ENCODE data around the gene SVOP.
"Not testable (repeated sequence)": the region's sequence is repeated elsewhere in the genome, so short reads cannot be mapped to it uniquely, and the experiment has no call there.

Gene SVOP

GRCh38 chr12:109052097-109052413 is 31.2 kb upstream of the SVOP start:
- H3K27ac Mint-ChIP-seq: peak overlapping the region; percentile 99
- ATAC-seq (ENCODE audit: low read depth): no peak
- no peaks in the 10 kb centered on the region for H3K9me3 Mint-ChIP-seq
- peaks cover 5% of the 10 kb centered on the region for H3K36me3 Mint-ChIP-seq
- H3K4me3 Mint-ChIP-seq: peak overlapping the region; percentile 99
- H3K27me3 Mint-ChIP-seq: no peaks in the 10 kb centered on the region
- no peak for DNase-seq (ENCODE audit: low spot score in 2 of 2)
- H3K4me1 Mint-ChIP-seq: peaks cover 17% of the 10 kb centered on the region

DNA sequence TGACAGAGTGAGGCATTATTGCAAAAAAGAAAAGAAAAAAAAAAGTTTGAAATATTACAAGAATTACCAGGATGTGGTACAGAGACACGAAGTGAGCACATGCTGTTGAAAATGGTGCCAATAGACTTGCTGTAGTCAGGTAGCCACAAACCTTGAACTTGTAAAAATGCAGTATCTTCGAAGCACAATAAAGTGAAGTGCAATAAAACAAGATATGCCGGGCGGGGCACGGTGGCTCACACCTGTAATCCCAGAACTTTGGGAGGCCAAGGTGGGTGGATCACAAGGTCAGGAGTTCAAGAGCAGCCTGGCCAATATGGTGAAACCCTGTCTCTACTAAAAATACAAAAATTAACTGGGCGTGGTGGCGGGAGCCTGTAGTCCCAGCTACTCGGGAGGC is 28.9 kb upstream of the SVOP start:
- H3K27me3 Mint-ChIP-seq; H3K36me3 Mint-ChIP-seq; H3K4me3 Mint-ChIP-seq; H3K9me3 Mint-ChIP-seq; H3K27ac Mint-ChIP-seq; ATAC-seq (ENCODE audit: low read depth); DNase-seq (ENCODE audit: low spot score in 2 of 2): not testable (repeated sequence)
- peaks cover 15% of the 10 kb centered on the region for H3K4me1 Mint-ChIP-seq

- H3K4me1 Mint-ChIP-seq: peaks cover 12% of the 10 kb centered on the region
- not testable (repeated sequence) for H3K4me3 Mint-ChIP-seq; H3K27ac Mint-ChIP-seq; H3K36me3 Mint-ChIP-seq; H3K9me3 Mint-ChIP-seq; DNase-seq (ENCODE audit: low spot score in 2 of 2); H3K27me3 Mint-ChIP-seq; ATAC-seq (ENCODE audit: low read depth)
Observed at GRCh38 chr12:109048706-109049105, 27.8 kb upstream of the SVOP start.

GRCh38 chr12:109047081-109047805 is 26.4 kb upstream of the SVOP start:
- ATAC-seq (ENCODE audit: low read depth) (no peak), DNase-seq (ENCODE audit: low spot score in 2 of 2) (no peak)
- no peaks in the 10 kb centered on the region for H3K9me3 Mint-ChIP-seq
- H3K27ac Mint-ChIP-seq: no peak overlapping the region
- H3K36me3 Mint-ChIP-seq: peaks cover 3% of the 10 kb centered on the region
- peaks cover 3% of the 10 kb centered on the region for H3K4me1 Mint-ChIP-seq
- no peak overlapping the region for H3K4me3 Mint-ChIP-seq
- H3K27me3 Mint-ChIP-seq: peaks cover 4% of the 10 kb centered on the region

DNA sequence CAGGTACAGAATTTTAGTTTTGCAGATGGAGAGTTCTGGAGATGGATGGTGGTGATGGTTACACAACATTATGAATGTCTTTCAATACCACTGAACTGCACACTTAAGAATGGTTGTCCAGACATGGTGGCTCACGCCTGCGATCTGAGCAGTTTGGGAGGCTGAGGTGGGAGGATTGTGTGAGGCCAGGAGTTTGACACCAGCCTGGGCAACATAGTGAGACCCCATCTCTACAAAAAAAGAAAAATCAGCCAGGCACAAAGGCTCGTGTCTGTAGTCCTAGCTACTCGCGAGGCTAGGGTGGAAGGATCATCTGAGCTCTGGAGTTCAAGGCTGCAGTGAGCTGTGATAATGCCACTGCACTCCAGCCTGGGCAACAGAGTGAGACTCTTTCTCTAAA is 23.4 kb upstream of the SVOP start:
- H3K4me1 Mint-ChIP-seq: no peaks in the 10 kb centered on the region
- ATAC-seq (ENCODE audit: low read depth): no peak
- H3K4me3 Mint-ChIP-seq: no peak overlapping the region
- H3K36me3 Mint-ChIP-seq: peaks cover 2% of the 10 kb centered on the region
- peaks cover 4% of the 10 kb centered on the region for H3K27me3 Mint-ChIP-seq
- no peak overlapping the region for H3K27ac Mint-ChIP-seq
- no peaks in the 10 kb centered on the region for H3K9me3 Mint-ChIP-seq
- no peak for DNase-seq (ENCODE audit: low spot score in 2 of 2)

DNA sequence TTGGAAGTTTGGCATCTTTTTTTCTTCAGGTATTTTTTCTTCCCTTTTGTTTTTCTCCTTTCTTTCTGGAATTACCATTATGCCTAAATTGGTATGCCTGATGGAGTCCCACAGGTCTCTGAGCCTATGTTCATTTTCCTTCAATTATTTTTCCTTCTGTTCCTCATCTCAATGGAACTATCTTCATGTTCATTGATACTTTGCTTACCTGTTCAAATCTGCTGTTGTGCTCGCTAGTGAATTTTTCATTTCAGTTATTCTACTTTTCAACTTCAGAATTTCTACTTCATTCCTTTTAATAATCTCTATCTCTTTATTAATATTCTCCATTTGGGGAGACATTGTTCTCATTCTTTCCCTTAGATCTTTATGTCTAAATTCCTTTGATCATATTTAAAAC is 16.1 kb upstream of the SVOP start:
- no peak for ATAC-seq (ENCODE audit: low read depth)
- peaks cover 2% of the 10 kb centered on the region for H3K27me3 Mint-ChIP-seq
- peaks cover 3% of the 10 kb centered on the region for H3K36me3 Mint-ChIP-seq
- peaks cover 12% of the 10 kb centered on the region for H3K9me3 Mint-ChIP-seq
- H3K4me3 Mint-ChIP-seq: no peak overlapping the region
- no peak overlapping the region for H3K27ac Mint-ChIP-seq
- DNase-seq (ENCODE audit: low spot score in 2 of 2): no peak
- no peaks in the 10 kb centered on the region for H3K4me1 Mint-ChIP-seq

DNA sequence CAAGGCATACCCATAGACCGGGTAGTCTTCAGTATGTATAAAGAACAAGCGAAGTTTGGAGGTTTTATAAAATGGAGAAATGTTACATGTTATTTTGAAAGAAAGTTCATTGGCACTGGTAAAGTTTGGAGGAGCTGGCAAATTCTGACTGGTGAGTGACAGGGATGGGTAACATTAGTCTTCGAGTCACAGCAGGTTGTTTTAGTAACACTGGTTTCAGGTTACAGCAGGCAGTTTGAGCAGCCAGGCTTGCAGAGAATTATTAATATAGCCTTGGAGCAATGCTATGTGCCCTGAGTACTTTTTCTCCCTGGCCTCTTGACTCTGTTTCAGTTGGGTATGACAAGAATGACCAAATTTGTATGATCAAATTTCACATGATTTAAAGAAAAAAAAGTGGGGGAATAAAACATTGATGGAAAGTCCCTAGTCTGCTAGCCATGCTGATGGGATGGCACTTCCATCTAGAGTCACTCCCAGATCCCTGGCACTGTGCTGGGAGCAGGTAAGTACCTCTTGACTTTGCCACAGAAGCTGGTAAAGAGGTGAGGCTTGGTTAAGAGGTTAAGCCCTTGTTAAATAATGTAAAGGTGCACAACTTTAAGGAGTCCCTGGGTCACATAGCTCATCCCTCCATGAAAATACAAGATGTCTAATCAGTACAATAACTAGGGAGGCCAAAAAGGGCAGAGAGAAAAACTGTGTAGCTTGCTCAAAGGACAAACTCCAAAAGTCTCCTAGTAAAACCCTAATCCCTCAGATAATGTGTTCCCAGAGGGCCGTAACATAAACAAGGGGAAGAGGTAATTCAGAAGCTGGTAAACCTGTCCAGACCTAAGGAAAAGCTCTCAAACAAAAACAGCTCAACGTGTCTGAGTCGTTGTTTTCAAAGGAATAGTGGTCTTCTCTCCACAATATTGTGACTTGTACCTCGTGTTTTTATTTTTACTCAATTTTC is 12.7 kb upstream of the SVOP start:
- H3K4me1 Mint-ChIP-seq: no peaks in the 10 kb centered on the region
- peaks cover 3% of the 10 kb centered on the region for H3K36me3 Mint-ChIP-seq
- peaks cover 12% of the 10 kb centered on the region for H3K9me3 Mint-ChIP-seq
- no peak overlapping the region for H3K27ac Mint-ChIP-seq
- ATAC-seq (ENCODE audit: low read depth) (no peak), DNase-seq (ENCODE audit: low spot score in 2 of 2) (no peak)
- no peak overlapping the region for H3K4me3 Mint-ChIP-seq
- peaks cover 18% of the 10 kb centered on the region for H3K27me3 Mint-ChIP-seq

DNA sequence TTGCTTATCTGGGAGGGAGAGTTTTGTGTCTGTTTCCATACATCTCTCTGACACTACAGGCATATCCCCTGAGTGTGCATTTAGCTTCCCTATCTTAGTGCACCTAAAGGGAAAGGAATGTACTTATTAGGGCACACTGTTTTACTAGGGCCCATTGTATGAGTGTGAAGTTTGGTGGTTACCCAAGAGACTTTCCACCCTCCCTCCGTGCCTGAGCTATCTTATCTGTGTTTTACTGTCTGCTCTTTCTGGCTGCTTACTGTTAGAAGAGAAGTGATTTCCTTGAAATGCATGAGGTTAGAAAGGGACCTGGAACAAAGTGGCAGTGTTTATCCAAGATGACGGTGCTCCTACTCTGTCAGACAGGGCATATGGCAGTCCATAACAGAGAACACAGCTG is 8.5 kb upstream of the SVOP start:
- H3K4me1 Mint-ChIP-seq: no peaks in the 10 kb centered on the region
- H3K9me3 Mint-ChIP-seq: peaks cover 2% of the 10 kb centered on the region
- no peak overlapping the region for H3K4me3 Mint-ChIP-seq
- H3K27ac Mint-ChIP-seq: no peak overlapping the region
- H3K36me3 Mint-ChIP-seq: no peaks in the 10 kb centered on the region
- DNase-seq (ENCODE audit: low spot score in 2 of 2) (no peak), ATAC-seq (ENCODE audit: low read depth) (no peak)
- peaks cover 18% of the 10 kb centered on the region for H3K27me3 Mint-ChIP-seq

DNA sequence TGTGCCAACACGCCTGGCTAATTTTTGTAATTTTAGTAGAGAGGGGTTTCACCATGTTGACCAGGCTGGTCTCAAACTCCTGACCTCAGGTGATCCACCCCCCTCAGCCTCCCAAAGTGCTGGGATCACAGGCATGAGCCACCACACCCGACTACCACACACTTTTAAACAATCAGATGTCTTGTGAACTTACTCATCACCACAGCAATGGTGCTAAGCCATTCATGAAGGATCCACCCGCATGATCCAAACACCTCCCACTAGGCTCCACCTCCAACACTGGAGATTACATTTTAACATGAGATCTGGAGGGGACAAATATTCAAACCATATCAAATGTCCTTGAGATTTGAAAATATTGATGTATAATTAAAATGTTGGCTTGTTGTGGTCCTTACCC is 7.8 kb upstream of the SVOP start:
- not testable (repeated sequence) for H3K27ac Mint-ChIP-seq; H3K4me1 Mint-ChIP-seq; H3K9me3 Mint-ChIP-seq; ATAC-seq (ENCODE audit: low read depth); H3K4me3 Mint-ChIP-seq; H3K36me3 Mint-ChIP-seq; DNase-seq (ENCODE audit: low spot score in 2 of 2)
- H3K27me3 Mint-ChIP-seq: peaks cover 18% of the 10 kb centered on the region

DNA sequence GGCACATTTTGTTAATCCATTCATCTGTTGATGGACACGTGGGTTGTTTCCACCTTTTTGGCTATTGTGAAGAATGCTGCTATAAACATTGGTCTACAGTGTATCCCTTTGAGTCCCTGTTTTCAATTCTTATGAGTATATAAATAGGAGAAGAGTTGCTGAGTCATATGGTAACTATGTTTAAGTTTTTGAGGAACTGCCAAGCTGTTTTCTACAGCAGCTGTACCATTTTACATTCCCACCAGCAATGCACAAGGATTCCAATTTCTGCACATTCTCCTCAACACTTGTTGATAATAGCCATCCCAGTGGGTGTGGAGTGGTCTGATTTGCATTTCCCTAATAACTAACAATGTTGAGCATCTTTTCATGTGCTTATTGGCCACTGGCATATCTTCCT is 6.9 kb upstream of the SVOP start:
- Mint-ChIP-seq H3K4me3 (no peak overlapping the region), H3K9me3 (peaks cover 2% of the 10 kb centered on the region), H3K27me3 (peaks cover 18% of the 10 kb centered on the region), H3K36me3 (no peaks in the 10 kb centered on the region), H3K4me1 (no peaks in the 10 kb centered on the region), H3K27ac (no peak overlapping the region)
- DNase-seq (ENCODE audit: low spot score in 2 of 2) (no peak), ATAC-seq (ENCODE audit: low read depth) (no peak)

- Mint-ChIP-seq H3K36me3 (no peaks in the 10 kb centered on the region), H3K27me3 (peaks cover 11% of the 10 kb centered on the region), H3K4me1 (no peaks in the 10 kb centered on the region), H3K4me3 (no peak overlapping the region), H3K27ac (no peak overlapping the region), H3K9me3 (no peaks in the 10 kb centered on the region)
- ATAC-seq (ENCODE audit: low read depth) (no peak), DNase-seq (ENCODE audit: low spot score in 2 of 2) (no peak)
Observed at GRCh38 chr12:109020146-109020795, 597 bp downstream of the SVOP start.

GRCh38 chr12:109018296-109018695 is 2.6 kb downstream of the SVOP start:
- Mint-ChIP-seq H3K36me3 (no peaks in the 10 kb centered on the region), H3K4me1 (no peaks in the 10 kb centered on the region), H3K27me3 (peaks cover 17% of the 10 kb centered on the region), H3K27ac (no peak overlapping the region), H3K9me3 (no peaks in the 10 kb centered on the region), H3K4me3 (no peak overlapping the region)
- no peak for DNase-seq (ENCODE audit: low spot score in 2 of 2)
- no peak for ATAC-seq (ENCODE audit: low read depth)

- Mint-ChIP-seq H3K9me3 (no peaks in the 10 kb centered on the region), H3K4me1 (no peaks in the 10 kb centered on the region), H3K36me3 (no peaks in the 10 kb centered on the region), H3K27ac (no peak overlapping the region), H3K4me3 (no peak overlapping the region), H3K27me3 (peaks cover 18% of the 10 kb centered on the region)
- DNase-seq (ENCODE audit: low spot score in 2 of 2) (no peak), ATAC-seq (ENCODE audit: low read depth) (no peak)
Observed at GRCh38 chr12:109016978-109017377, 3.9 kb downstream of the SVOP start.

DNA sequence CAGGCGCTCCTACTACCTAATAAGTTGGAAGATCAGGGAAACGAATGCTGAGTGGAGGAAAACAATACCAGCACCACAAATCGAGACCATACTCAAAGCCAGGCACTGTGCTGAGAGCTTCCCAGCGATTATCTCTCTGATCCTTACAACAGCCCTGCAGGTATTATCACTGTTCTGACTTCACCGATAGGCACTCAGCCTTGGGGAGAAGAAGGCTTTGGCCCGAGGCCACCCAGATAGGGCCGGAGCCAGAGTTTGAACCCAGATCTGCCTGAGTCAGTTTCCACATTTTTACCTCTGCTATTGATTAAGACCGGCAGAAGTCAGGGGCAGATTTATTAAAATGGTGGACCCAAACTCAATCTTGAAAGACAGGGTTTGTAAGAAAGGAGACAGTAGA is 4.9 kb downstream of the SVOP start:
- Mint-ChIP-seq H3K36me3 (no peaks in the 10 kb centered on the region), H3K9me3 (no peaks in the 10 kb centered on the region)

More for the DNA sequence above, 4.9 kb downstream of the SVOP start:
- Mint-ChIP-seq H3K4me3 (no peak overlapping the region), H3K4me1 (no peaks in the 10 kb centered on the region), H3K27ac (no peak overlapping the region), H3K27me3 (peaks cover 22% of the 10 kb centered on the region)
- no peak for ATAC-seq (ENCODE audit: low read depth)
- DNase-seq (ENCODE audit: low spot score in 2 of 2): no peak

All from memory B cell (primary cell).